Measurements from ENCODE around the gene TERC. TPM values are rescaled to one million over a fixed set of nuclear protein-coding genes. Genes with fewer than 3 reads are reported as not detected.

The TERC gene
- 0.35 TPM in 1 of 5 replicates, not detected in the others for total RNA-seq (2022; extraction: Qiagen RNA extraction)

GRCh38 chr3:169764882-169765612 lies at the start of gene TERC:
Gene TERC (minus strand): TSS chr3:169765060.

DNA sequence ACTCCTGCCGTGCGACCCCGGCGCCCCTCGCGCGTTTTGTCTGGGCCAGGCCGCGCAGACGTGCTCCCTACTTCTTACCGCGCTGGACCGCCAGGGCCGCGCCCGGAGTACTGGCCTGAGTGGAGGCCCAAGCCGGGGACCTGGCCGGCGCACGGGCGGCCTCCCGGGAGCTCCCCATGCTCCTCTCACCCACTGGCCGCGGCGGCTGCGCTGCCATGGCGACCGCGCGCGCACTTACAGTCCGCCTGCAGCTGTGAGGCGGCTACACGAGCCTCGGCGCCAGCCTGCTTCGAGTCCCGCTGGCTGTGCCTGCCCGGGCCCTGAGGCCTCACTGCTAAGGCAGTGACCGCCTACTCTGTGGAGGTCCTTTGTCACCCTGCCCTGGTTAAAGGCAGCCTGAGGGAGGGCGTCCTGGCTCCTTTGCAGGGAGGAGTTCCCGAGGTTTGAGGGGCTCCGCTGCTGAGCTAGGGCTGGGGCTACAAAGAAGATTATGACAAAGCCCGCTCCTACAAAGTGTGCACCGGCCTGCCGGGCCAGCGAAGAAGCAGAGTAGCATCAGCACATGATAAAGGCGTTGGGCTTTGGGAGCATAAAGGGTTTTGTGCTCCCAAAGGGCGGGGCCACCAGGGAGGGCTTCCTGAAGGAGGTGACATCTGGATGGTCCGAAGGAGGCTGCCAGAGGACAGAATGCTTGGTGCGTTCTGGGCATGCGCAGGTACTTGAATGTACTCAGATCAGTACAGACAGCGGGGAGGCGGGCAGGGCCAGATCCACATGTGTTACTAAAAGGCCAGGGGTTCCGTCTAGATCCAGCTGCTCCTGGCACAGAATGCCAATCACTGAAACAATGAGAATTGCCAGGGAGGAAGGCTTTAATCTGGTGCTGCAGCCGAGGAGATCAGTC lies 47.7 kb upstream of the TERC start, which contains the start of the genes LRRC34 and LRRIQ4:
LRRC34 (minus strand) TSS at position 573 of the 904 bp plus-strand sequence; CDS start at position 217, 356 bp downstream.
LRRIQ4 (plus strand) TSS at position 539 of the 904 bp plus-strand sequence. CDS start 9,052 bp downstream, outside the sequence.

GRCh38 chr3:169772897-169773816 lies 8.3 kb upstream of the TERC start, which contains the start of gene MYNN:
Gene MYNN (plus strand): TSS chr3:169773396. CDS start chr3:169774296, 900 bp downstream.

GRCh38 chr3:169769287-169770181 lies 4.7 kb upstream of the TERC start, which contains the start of gene ACTRT3:
Gene ACTRT3 (minus strand): TSS chr3:169769561. CDS start chr3:169769520, 41 bp downstream.

Other genes starting within 250 kb of the TERC start
- 0.15 TPM in 1 of 5 replicates, not detected in the others for gene MECOM, start 101.3 kb downstream of the TERC start, total RNA-seq (2022; extraction: Qiagen RNA extraction)
- 2.5 to 3.2 TPM (median 2.7 TPM) in 5 replicates for gene ACTRT3, start 4.5 kb upstream of the TERC start, total RNA-seq (2022; extraction: Qiagen RNA extraction)
- 8.6 to 11.7 TPM (median 8.9 TPM) in 5 replicates for gene MYNN, start 8.3 kb upstream of the TERC start, total RNA-seq (2022; extraction: Qiagen RNA extraction)
- gene LRRIQ4, start 47.8 kb upstream of the TERC start, total RNA-seq (2022; extraction: Qiagen RNA extraction), result not detected in 5 replicates
- not detected in 5 replicates for gene LRRC34, start 47.8 kb upstream of the TERC start, total RNA-seq (2022; extraction: Qiagen RNA extraction)
- 0.02 TPM in 1 of 5 replicates, not detected in the others for gene LRRC31, start 104.9 kb upstream of the TERC start, total RNA-seq (2022; extraction: Qiagen RNA extraction)
- gene SAMD7, start 146.5 kb upstream of the TERC start, total RNA-seq (2022; extraction: Qiagen RNA extraction), result not detected in 5 replicates
- gene SEC62, start 201.7 kb upstream of the TERC start, total RNA-seq (2022; extraction: Qiagen RNA extraction), result 70.2 to 148 TPM (median 86.7 TPM) in 5 replicates